HFF-Myc (cell line): Measurements from ENCODE around the gene INO80B.

ENCODE experiments used
- DNase-seq: peaks from one replicate; pipeline ENCODE4 v3.0.0-alpha.2; 2011; ENCODE audit warnings: low read depth; ENCODE audit errors: extremely low read depth
- H3K4me3 ChIP-seq: replicated peaks from 2 replicates; pipeline ENCODE4 v1.5.1; 2011; ENCODE audit warnings: low read depth, mild to moderate bottlenecking, control low read depth, low read length
- CTCF ChIP-seq: IDR thresholded peaks from 2 replicates; pipeline ENCODE4 v1.5.1; 2012; ENCODE audit warnings: mild to moderate bottlenecking, low read depth, low read length, control low read depth; ENCODE audit errors: missing control alignments

Gene INO80B

GRCh38 chr2:74489906-74490305 lies 35.0 kb downstream of the INO80B start:
- no peak for TF ChIP-seq CTCF
- no peak for DNase-seq
- H3K4me3 ChIP-seq, result no peak overlapping the region

- H3K4me3 ChIP-seq, result no peak overlapping the region
- TF ChIP-seq CTCF, result no peak
- no peak for DNase-seq
These were observed 37.0 kb downstream of the INO80B start for GRCh38 chr2:74491648-74492544.

GRCh38 chr2:74493546-74493945 lies 38.7 kb downstream of the INO80B start:
- no peak overlapping the region for H3K4me3 ChIP-seq
- no peak for DNase-seq
- no peak for TF ChIP-seq CTCF

- no peak for TF ChIP-seq CTCF
- no peak for DNase-seq
- no peak overlapping the region for H3K4me3 ChIP-seq
These were observed 40.6 kb downstream of the INO80B start for GRCh38 chr2:74495440-74495839.

- TF ChIP-seq CTCF, result no peak
- H3K4me3 ChIP-seq, result no peak overlapping the region
- no peak for DNase-seq
These were observed 42.3 kb downstream of the INO80B start for GRCh38 chr2:74496997-74497776.

GRCh38 chr2:74497777-74498499 lies 43.1 kb downstream of the INO80B start:
- no peak for TF ChIP-seq CTCF
- peak overlapping the region; percentile 36 for H3K4me3 ChIP-seq
- DNase-seq, result no peak
